GM19467 (cell line): ENCODE data around the gene AQP12A.

Experiments
- ATAC-seq: cut with Tn5 transposase; IDR thresholded peaks from one replicate; pipeline ENCODE4 v1.9.1; 2021; ENCODE audit warnings: mild to moderate bottlenecking, moderate library complexity; ENCODE audit not compliant: unreplicated experiment

Gene AQP12A

GRCh38 chr2:240722376-240722775, 30.7 kb downstream of the AQP12A start:
- ATAC-seq: no peak

- no peak for ATAC-seq
These were observed 31.4 kb downstream of the AQP12A start for GRCh38 chr2:240722796-240723735.

DNA sequence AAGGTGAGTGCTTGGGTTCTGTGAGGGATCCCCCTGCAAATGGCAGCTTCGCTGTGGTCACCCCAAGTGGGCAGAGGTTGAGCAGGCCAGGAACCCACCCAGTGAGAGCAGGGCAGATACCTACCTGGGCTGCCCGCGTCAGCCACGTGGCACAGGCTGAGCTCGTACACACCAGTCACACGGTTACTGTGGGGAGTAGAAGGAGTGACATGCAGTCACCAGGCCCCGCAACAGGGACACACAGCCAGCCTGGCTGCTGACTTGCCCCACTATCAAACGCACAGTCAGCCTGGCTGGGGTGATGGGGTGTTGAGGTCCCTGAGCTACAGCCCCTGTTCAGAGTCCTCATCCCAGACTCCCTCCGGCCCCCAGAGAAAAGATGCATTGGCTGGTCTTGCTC, 32.2 kb downstream of the AQP12A start:
- ATAC-seq: no peak

GRCh38 chr2:240724431-240724830, 32.8 kb downstream of the AQP12A start:
- no peak for ATAC-seq

GRCh38 chr2:240725266-240725665, 33.6 kb downstream of the AQP12A start:
- ATAC-seq: no peak

GRCh38 chr2:240725671-240726070, 34.0 kb downstream of the AQP12A start:
- ATAC-seq: no peak

DNA sequence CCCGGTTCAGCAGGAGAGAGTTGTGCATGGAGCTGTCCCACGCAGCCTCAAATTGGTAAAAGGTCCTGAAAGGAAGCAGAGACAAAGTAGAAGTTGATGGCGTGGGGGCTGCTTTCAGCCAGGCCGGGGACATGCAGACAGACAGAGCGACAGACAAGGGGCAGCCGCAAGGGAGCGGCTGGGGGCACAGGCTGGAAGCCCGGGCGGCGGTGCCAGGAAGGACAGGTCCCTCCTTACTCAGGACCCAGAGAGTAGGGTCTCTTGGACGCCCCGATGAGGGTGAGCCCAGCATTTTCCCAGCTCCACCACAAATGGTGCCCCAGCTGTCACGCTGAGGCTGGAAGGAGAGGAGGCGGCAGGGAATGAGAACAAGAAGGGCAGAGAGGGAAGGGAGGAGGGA, 35.2 kb downstream of the AQP12A start:
- ATAC-seq: no peak

DNA sequence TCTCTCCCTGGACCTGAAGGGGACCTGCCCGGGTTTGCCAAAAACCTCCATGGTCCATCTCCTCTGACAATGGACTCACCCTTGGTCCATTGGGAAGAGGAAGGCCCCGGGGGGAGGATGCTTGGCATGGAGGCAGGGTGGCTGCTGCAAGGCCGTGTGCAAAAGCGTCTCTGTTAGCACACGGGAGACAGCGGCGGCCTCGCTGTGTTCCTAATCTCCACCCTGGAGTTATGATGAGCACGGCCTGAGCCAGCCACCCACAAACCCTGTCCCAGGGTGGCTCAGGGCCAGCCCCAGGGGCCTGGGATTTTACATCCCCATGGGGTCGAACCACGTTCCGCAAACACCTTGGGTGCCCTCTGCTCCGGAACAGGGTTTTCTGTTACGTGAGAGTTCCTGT, 35.8 kb downstream of the AQP12A start:
- no peak for ATAC-seq

DNA sequence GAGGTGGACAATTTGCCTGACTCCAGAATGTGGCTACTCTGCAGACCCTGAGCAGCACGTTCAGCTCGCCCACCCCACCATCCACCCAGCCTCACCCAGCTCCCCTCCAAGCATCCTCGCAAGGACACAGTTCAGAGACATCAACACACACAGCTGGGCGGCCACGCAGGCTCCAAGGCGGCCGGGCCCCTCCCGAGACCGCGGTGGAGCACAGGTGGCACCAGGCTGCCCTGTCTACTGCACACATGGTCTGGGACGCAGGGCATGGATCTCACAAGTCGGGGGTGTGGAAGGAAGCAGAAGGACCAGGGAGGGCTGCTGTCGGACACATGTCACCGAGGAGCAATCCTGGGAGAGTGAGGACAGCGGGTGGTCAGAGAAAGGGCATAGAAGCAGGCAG, 36.2 kb downstream of the AQP12A start:
- ATAC-seq: no peak

DNA sequence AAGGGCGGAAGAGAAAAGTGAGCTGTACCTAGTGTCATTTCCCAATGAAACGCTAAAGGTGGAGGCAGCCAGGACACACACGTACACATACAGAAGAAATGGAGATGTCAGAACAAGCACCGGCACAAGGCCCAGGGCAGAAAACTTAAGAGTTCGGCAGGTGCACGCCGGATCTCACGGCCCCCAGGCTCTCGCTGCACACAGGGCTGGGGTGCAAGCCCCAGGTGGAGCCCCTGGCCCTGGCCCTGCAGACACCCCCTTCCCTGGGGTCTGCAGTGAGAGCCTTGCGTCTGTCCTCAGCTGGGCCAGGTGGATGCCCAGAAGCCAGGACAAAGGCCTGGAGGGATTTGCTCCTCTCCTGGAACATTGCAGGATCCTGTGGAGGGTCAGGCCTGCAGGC, 36.7 kb downstream of the AQP12A start:
- ATAC-seq: no peak

DNA sequence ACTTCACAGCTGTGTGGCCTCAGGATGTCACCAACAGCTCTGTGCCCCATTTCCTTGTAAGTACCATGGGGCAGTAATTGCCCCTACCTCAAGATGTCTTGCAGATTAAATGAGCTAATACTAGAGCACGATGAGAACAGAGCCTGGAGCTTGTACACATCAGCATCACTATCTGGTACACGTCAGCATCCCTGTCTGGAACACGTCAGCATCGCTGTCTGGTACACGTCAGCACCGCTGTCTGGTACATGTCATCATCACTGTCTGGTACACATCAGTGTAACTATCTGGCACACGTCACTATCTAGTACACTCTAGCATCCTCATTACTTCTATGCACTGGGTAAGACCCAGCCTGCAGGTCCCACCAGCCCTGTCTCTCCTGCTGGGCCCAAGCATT, 37.2 kb downstream of the AQP12A start:
- ATAC-seq: no peak

GRCh38 chr2:240730501-240731177, 39.0 kb downstream of the AQP12A start:
- ATAC-seq: no peak

DNA sequence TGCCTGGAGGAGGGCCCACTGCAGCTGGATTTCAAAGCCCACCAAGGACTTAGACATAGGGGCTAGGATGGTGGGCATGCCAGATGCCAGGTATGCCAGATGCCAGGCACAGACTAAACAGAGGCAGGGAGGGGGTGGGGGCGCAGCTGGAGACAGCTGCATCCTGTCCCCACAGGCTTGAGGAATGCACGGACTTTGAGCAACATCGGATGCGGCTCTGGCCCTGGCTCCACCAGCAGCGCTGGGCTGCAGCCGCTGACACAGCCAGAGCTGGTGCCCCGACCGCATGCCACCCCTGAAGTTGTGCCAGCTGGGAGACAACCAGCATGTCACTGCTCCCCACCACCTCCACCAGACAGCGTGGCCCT, 39.5 kb downstream of the AQP12A start:
- no peak for ATAC-seq

- ATAC-seq: no peak
These were observed 40.5 kb downstream of the AQP12A start for GRCh38 chr2:240732184-240732583.

GRCh38 chr2:240732911-240733622, 41.4 kb downstream of the AQP12A start:
- ATAC-seq: no peak

- ATAC-seq: no peak
These were observed 42.3 kb downstream of the AQP12A start for GRCh38 chr2:240733803-240734495.

DNA sequence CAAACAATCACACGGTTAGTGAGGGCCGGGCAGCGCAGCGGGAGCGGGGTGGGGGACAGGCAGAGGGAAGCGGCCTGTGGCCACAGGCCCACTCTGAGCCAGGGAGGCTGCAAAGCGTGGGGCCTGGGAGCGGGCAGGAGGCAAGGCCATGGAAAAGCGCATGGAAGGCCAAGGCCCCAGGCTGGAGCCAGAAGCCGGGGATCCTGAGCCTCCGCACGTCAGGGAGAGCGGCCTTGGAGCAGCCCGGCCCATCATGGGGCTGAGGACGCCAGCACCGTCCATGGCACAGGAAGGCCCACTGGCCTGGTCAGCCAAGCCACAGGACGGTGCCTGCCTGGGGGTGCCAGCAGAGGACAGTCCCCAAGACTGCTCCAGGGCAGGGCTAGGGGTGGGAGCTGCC, 43.1 kb downstream of the AQP12A start:
- no peak for ATAC-seq

DNA sequence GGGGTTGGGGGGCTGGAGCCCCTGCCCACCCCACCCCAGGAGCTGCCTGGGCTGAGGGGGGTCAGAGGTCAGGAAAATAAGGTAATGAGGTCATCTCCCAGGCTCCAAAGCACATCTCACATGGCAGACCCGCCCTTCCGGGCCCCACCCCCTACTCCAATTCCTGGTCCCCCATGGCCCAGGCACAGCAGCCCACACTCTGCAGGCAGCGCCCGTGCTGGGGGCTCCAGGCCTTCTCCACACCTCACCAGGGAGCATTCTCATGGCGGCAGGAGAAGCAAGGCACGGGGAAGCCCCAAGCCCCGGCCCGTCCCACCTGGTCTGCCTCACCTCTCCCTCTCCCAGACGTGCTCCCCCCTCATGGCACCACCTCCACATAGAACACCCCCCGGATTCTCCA, 43.8 kb downstream of the AQP12A start:
- ATAC-seq: no peak

- no peak for ATAC-seq
These were observed 44.9 kb downstream of the AQP12A start for GRCh38 chr2:240736281-240737250.

DNA sequence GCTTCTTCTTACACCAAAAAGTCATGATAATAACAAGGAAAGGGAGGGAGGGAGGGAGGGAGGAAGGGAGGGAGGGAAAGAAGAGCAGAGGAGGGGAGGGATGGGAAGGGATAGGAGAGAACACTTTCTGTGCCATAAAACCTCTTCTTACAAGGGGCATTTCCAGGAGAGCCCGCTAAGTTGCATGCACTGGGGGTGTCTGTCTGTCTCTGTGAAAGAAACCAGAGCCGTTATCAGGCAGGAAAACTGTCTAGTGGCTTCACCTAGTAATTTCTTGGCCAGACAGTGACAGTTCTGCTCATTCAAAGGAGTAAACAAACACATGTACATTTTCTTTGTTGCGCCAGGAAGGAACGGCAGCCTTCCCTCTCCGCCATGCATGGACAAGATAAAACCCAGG, 45.8 kb downstream of the AQP12A start:
- no peak for ATAC-seq
